Pancreas (tissue), 10 donors: ENCODE measurements around the gene NXT1. TPM values are rescaled to one million over a fixed set of nuclear protein-coding genes. Genes with fewer than 3 reads are reported as not detected.

Source experiments
- ATAC-seq, 4 donors: fragments of 200-7000 bp; cut with Tn5 transposase; one replicate each; pipeline versions ENCODE4 v1.8.0 to v1.9.1; 2020; ENCODE audit warnings: mild to moderate bottlenecking in 4 of 4, moderate library complexity in 4 of 4
- DNase-seq, 6 donors: peaks; one replicate each; pipeline ENCODE4 v3.0.0-alpha.2; 2020
- FAIRE-seq: peaks from 2 replicates; lab custom pipeline; 2012; peaks lifted over from hg19 to GRCh38; lab: Jason Lieb, UNC
- H3K27ac ChIP-seq, 4 donors: fragments of 200-600 bp; sonication (generic); 1 replicate in 3 of 4; 2 replicates in 1 of 4; pipeline versions ENCODE4 v1.5.0 to v1.8.0; 2020
- H3K27me3 ChIP-seq, 4 donors: fragments of 200-600 bp; one replicate each; pipeline ENCODE4 v1.8.0; 2021
- H3K36me3 ChIP-seq, 3 donors: fragments of 200-600 bp; sonication (generic) in 1 of 3; one replicate each; pipeline versions ENCODE4 v1.5.0 to v1.8.0; 2020 to 2021
- H3K4me1 ChIP-seq, 3 donors: fragments of 200-600 bp; one replicate each; pipeline ENCODE4 v1.8.0; 2021
- H3K4me3 ChIP-seq, 4 donors: fragments of 200-600 bp; sonication (generic) in 2 of 4; one replicate each; pipeline versions ENCODE4 v1.5.0 to v1.8.0; 2020 to 2021
- H3K9me3 ChIP-seq, 4 donors: fragments of 200-600 bp; one replicate each; pipeline ENCODE4 v1.8.0; 2021
- WGBS, 2 donors: extraction: QIAGEN DNeasy Blood & Tissue Kit; methylation state at CpG; one replicate each; pipeline ENCODE4 v1.1.7; 2013; 5-methylcytosine and 5-hydroxymethylcytosine counted together
- intact Hi-C, 3 donors: fragments of 100-400 bp; cut with DNase I; formaldehyde crosslinking; loops; one replicate each; pipeline versions ENCODE4 v1.11.1 to v1.14.2; 2022
- polyA plus RNA-seq, 2 donors: library from polyadenylated mRNA; stranded (reverse); fragments of 200-250 nt; gene quantifications; one replicate each; pipeline ENCODE4 v1.2.3, GENCODE V29; 2013
- total RNA-seq, 6 donors: library from RNA; stranded (reverse); fragmentation: NEBNext Ultra II Directional in 4 of 6; extraction: Animal tissue kit (Norgen Biotek cat#: 25700) in 4 of 6; gene quantifications; one replicate each; pipeline versions ENCODE4 v1.2.1 to v1.2.4, GENCODE V29; 2021 to 2023
- TF ChIP-seq, protein P1 (sequence below), 4 donors: fragments of 200-600 bp; sonication (generic) in 3 of 4; IDR thresholded peaks; one replicate each; pipeline versions ENCODE4 v1.5.0 to v1.8.0; 2021; ENCODE audit warnings: antibody characterized with exemption in 4 of 4
- donor health status: healthy with polysubstance abuse.
- donor health status: DM: no; HTN: no; CAD: no; lungs with moderate emphysema.
- donor health status: DM: no; HTN: no; CAD: no.
- donor health status: control.
- donor health status: control.
- donor health status: Bipolar disorder and iron deficiency.
- donor health status: DM: yes; HTN: yes; CAD: no.
- donor health status: DM: no; HTN: no; CAD: no.
- donor health status: DM: no; HTN: no; CAD: no.
- donor health status: DM: yes; HTN: yes; CAD: no.

Gene NXT1
- total and polyA plus RNA-seq, 8 donors: 4.2 to 9.6 (median 7.4) TPM

DNA sequence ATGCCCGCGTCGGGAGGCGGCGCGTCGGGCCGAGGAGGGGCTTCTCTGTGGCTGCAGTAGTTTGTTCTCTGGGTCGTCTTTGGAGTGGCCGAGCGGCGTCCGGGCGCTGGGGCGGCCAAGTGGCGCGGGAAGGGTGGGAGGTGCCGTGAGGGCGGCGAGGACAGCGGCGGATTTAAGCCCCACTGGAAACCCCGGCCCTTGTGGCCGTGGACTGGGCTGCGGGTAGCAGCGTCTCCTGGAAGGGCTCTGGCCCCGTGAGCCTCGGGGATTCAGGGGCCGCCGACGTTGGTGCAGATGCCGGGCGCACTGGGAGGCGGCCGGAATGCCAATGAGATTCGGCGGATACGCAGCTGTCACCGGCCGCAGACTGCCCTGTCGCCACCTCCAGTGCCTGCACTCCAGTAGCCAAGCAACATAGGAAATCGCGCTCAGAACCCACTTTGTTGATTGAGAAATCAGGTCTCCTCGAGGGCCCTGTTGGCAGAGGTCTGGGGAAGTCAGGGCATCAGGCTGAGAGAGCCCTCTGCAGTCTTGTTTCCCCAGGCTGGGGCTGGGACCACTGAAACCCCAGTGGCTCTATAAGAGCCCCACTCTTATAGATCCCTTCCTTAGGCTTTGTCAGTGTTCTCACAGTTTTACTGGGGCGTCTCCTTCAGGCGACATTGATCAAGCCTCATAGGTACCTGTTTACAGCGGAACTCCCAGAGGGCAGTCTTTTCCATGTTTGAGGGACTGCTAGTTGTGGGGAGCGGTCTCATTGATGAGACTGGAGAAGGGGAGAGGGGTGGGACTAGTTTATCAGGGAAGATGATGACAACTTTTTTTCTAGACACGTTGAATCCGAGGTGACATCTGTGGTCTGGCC, 12.0 kb downstream of the NXT1 start:
- intact Hi-C loops: no loop called here

DNA sequence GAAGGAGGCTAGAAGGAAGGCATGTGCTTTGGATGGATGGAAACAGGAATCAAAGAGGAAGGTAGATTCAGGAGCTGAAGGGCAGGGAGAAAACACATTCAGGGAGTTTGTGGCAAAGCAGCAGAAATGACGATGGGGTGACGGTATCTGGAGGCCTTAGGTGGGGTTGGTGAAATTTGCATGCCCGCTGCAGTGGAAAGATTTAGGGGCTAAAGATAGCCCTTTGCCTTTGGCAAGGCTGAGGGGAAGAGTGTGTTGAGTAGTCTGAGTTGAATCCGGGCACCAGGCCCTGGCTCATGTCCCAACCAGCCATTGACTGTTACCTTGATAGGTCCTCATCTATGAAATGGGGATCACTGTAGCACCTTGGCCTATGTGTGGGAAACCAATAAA, 12.7 kb downstream of the NXT1 start:
- WGBS, 2 donors: 46 to 57% methylated on average over 4 of the region's 4 CpGs
- Histone ChIP-seq H3K27me3 (no peaks in the 10 kb centered on the region), H3K36me3 (no peaks in the 10 kb centered on the region), H3K4me1 (peaks cover 17 to 53% (median 34%) of the 10 kb centered on the region in 3 donors), H3K9me3 (no peaks in the 10 kb centered on the region), H3K4me3 (peak overlapping the region in 2 of 4 donors; percentile 89 to 90), H3K27ac (peak overlapping the region in 1 of 4 donors; percentile 93)
- TF ChIP-seq, protein P1, sequence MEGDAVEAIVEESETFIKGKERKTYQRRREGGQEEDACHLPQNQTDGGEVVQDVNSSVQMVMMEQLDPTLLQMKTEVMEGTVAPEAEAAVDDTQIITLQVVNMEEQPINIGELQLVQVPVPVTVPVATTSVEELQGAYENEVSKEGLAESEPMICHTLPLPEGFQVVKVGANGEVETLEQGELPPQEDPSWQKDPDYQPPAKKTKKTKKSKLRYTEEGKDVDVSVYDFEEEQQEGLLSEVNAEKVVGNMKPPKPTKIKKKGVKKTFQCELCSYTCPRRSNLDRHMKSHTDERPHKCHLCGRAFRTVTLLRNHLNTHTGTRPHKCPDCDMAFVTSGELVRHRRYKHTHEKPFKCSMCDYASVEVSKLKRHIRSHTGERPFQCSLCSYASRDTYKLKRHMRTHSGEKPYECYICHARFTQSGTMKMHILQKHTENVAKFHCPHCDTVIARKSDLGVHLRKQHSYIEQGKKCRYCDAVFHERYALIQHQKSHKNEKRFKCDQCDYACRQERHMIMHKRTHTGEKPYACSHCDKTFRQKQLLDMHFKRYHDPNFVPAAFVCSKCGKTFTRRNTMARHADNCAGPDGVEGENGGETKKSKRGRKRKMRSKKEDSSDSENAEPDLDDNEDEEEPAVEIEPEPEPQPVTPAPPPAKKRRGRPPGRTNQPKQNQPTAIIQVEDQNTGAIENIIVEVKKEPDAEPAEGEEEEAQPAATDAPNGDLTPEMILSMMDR (IDR thresholded peaks at IDR 0.05): no peak
- ATAC-seq: no peak
- intact Hi-C loops: no loop called here
- no peak for FAIRE-seq
- peak in 1 of 6 donors; percentile 27 for DNase-seq

More for the DNA sequence above, 12.0 kb downstream of the NXT1 start:
- Histone ChIP-seq H3K36me3 (no peaks in the 10 kb centered on the region), H3K27ac (peak overlapping the region; percentile 93 to 100 (median 98)), H3K4me1 (peaks cover 17 to 49% (median 34%) of the 10 kb centered on the region in 3 donors), H3K27me3 (no peaks in the 10 kb centered on the region), H3K4me3 (peak overlapping the region; percentile 54 to 93 (median 90)), H3K9me3 (no peaks in the 10 kb centered on the region)
- TF ChIP-seq, protein P1 (IDR thresholded peaks at IDR 0.05): no peak
- FAIRE-seq (no peak), DNase-seq (peak in 3 of 6 donors; percentile 32 to 82 (median 46)), ATAC-seq (peak in 1 of 4 donors; percentile 3)
- WGBS, 2 donors: 2% methylated on average over 49 to 50 of the region's 50 CpGs

DNA sequence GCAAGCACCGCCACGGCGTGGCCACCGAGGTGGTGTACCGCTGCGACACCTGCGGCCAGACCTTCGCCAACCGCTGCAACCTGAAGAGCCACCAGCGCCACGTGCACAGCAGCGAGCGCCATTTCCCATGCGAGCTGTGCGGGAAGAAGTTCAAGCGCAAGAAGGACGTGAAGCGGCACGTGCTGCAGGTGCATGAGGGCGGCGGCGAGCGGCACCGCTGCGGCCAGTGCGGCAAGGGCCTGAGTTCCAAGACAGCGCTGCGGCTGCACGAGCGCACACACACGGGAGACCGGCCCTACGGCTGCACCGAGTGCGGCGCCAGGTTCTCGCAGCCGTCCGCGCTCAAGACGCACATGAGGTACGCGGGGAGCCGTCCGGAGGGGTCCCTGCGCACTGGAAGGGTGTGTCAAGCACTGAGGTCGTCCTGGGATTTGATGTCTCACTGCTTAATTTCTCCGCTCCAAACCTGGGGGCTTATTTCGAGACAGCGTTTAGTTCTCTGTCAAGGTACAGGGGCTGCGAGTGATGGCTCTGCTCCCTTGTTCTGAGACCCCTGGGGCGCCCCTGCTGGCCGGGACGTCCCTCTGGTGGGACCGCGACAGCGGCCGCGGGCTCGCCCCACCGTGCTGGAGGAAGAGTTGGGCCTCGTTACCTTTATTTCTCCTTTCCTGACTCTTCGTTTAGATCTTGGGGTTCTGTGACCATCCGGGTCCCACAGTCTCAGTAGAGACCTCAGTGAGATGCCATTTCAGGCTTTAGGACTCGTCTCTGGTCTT, 15.0 kb downstream of the NXT1 start:
- no peak for FAIRE-seq
- TF ChIP-seq, protein P1 (IDR thresholded peaks at IDR 0.05): no peak

DNA sequence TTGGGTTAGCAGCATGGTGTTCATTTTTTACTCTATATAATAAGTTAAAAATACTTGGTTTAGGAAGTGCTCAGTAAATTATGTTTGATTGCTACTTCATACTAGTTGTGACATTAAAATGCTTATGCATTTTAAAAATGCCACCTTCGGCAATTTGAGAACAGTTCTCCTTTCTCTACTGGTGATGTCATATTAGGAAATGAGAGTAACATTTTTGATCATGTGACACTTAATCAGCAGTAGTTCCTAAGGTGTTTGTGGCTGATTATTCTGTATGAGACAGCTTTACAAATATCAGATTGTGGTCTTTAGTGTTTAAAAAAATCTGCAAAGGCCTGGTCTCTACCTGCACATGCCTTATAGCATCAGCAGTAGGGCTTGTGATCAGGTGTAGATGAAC, 15.8 kb downstream of the NXT1 start:
- Histone ChIP-seq H3K36me3 (peaks cover 0 to 20% (median 15%) of the 10 kb centered on the region in 3 donors), H3K9me3 (no peaks in the 10 kb centered on the region), H3K27me3 (no peaks in the 10 kb centered on the region), H3K4me3 (no peak overlapping the region), H3K4me1 (peaks cover 7 to 37% (median 25%) of the 10 kb centered on the region in 3 donors), H3K27ac (peak overlapping the region in 1 of 4 donors; percentile 10)
- 40 to 60% methylated on average over 1 of the region's 1 CpG for WGBS, 2 donors
- no peak for FAIRE-seq
- TF ChIP-seq, protein P1 (IDR thresholded peaks at IDR 0.05): no peak
- no peak for DNase-seq
- intact Hi-C loops: no loop called here
- ATAC-seq: no peak

More for the DNA sequence above, 15.0 kb downstream of the NXT1 start:
- ATAC-seq: no peak
- peak overlapping the region in 1 of 4 donors; percentile 10 for H3K27ac ChIP-seq
- peak in 1 of 6 donors; percentile 61 for DNase-seq
- H3K4me3 ChIP-seq: no peak overlapping the region
- peaks cover 0 to 12% (median 11%) of the 10 kb centered on the region in 3 donors for H3K36me3 ChIP-seq
- peaks cover 13 to 42% (median 29%) of the 10 kb centered on the region in 3 donors for H3K4me1 ChIP-seq
- no peaks in the 10 kb centered on the region for H3K27me3 ChIP-seq
- H3K9me3 ChIP-seq: no peaks in the 10 kb centered on the region
- 95% methylated on average over 65 of the region's 65 CpGs for WGBS, 2 donors
- intact Hi-C loops: no loop called here
